DMS114 treated with DMSO at 0.1 percent for 48 hours (cell line): ENCODE measurements around the gene SPINK8.
"Not testable (repeated sequence)": the region's sequence is repeated elsewhere in the genome, so short reads cannot be mapped to it uniquely, and the experiment has no call there.

Experiments
- DNase-seq: peaks from one replicate; lab custom pipeline; 2025; ENCODE audit not compliant: unreplicated experiment; lab: John Stamatoyannopoulos, UW

SPINK8 gene

DNA sequence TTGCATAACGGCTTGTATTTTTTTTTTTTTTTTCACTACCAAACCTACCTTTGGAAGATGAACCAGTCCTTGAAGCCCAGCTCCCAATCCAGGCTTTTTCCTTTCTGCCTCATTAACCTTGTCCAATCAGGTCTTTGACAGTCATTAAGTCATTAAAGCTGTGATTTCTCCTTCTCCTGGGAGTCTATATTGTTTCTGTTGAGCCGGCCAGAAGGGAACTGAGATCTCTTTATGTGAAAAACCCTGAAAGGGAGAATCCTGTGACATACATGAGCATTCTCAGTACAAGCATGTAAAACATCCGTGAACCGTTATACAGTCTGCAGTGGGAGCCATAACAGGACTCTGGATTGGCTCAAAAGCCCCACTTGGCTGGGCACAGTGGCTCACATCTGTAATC, 52.6 kb downstream of the SPINK8 start:
- no peak for DNase-seq

DNA sequence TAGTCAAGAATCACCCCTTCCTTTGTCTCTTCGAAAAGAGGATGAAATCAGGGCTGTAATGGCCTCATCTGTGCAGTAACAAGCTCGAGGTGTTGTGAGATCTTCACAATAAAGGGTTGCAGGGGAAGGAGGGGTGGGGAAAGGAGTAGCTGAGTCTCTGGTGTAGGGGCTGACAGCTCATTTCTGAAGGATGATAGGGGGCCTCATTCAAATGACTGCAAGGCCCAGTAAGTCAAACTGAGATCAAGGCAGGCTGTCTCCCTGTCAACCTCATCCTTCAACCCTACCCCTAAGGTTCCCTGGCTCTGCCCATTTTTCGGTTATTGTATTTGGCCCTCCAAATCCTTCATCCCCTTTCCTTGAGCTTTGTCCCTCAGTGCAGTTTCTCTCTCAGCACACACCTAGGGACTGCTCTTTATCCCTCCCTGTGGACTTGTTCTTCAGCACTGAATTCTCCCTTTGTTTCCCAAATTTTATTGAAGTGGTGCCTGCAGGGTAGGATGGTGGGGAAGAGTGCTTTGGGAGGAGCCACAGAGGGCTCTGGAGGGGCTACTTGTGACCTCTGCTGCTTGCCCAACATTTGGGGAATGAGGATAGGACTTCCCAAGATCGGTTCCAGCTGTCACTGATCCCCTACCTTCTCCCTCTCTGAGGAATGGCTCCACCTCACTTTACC, 54.4 kb downstream of the SPINK8 start:
- no peak for DNase-seq

DNA sequence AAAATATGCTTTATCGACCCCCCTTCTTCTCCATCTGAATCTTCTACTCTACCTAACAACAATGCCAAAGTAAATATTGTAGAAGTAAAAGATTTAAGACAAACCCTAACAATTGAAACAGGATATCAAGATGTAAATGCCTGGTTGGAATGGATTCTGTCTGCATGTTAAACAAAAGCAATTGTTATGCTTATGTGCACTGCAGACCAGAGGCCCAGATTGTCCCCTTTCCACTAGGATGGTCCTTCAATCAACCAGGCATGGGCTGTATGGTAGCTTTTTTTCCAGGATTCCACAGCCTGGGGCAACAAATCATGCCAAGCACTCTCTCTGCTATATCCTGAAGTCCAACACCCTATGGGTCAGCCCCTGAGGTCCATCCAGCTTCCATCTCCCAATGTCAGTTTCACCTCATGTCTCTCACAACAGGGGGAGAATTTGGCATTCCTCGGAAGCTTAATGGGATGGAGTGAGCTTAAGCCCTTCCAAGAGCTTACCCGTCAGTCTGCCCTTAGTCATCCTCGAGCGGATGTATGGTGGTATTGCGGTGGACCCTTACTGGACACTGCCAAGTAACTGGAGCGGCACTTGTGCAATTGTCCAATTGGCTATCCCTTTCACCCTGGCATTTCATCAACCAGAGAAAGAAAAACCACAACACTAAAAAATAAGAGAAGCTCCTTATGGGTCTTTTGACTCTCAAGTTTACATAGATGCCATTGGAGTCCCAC, 56.4 kb downstream of the SPINK8 start:
- no peak for DNase-seq

DNA sequence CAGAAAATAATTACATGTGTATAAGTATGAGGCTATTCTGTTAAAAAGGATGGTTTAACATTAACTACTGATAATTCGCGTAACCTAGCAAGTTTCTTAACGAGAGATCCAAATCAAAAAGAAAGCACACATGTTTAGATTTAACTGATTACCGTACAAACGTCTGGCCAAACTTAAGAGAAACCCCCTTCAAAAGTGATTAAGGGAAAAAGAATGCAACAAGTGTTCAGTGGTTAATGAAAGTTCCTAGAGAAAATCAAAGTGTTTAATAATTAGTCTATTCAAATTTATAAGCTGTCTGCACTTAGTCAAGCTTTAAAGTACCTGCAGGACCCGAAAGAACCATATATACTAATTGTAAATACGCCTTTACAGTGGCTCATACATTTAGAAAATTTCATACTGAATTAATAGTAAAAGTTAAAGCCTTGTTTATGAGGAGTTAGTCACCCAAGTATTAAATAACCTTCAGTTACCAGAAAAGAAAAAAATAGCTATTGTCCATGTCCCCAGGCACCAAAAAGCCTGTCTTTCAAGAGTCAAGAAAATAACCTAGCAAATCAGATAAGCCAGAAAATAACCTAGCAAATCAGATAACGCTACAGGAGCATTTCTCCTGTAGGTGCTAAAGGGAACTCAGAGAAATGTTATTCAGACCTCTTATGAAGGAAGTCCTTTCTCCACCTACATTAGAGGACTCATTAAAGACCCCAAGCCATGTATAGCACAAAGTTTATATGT, 58.0 kb downstream of the SPINK8 start:
- DNase-seq, result no peak

DNA sequence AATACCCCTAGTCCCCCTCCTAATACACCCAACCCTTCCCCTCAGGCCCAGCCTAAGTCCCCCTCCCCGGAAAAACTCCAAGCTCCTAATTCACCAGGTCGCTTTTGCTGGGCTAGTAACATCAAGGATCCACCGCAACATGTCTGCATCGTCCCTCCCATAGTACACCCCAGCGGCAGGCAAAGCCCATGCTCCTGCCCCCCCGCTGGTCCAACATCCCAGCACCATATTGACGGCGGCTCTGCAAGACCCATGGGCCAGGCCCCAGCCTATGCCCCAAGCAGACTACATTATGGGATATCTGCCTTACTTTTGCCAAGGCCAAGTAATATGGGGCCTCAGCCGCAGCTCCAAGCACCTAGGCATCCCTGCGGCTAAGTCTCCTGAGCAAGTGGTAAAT, 59.0 kb downstream of the SPINK8 start:
- no peak for DNase-seq

DNA sequence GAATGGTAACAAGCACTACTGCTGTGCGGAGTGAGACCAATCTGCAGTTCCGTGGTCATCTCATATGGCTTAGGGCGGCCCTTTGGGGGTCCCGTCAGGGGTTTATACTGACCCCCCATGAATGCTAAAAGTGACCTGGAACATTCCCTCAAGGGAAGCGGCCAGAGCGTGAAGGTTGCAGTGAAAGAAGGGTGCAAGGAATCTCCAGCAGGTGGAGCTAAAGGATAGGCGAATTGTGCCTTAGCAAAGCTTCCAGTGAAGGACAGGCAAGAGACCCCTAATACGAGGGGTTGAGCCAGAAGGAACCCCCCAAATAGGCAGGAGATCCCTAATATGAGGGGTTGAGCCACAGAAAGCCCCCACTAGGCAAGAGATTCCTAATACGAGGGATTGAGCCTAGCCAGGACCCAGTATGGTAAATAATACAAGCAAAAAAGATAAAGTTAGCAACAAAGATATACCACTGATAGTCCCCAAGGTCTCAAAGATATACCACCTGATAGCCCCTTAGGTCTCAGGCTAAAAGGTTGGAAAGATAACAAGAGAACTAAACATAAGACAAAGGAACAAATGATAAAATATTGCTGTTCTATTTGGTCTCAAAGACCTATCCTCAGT, 59.8 kb downstream of the SPINK8 start:
- peak; percentile 68 for DNase-seq

DNA sequence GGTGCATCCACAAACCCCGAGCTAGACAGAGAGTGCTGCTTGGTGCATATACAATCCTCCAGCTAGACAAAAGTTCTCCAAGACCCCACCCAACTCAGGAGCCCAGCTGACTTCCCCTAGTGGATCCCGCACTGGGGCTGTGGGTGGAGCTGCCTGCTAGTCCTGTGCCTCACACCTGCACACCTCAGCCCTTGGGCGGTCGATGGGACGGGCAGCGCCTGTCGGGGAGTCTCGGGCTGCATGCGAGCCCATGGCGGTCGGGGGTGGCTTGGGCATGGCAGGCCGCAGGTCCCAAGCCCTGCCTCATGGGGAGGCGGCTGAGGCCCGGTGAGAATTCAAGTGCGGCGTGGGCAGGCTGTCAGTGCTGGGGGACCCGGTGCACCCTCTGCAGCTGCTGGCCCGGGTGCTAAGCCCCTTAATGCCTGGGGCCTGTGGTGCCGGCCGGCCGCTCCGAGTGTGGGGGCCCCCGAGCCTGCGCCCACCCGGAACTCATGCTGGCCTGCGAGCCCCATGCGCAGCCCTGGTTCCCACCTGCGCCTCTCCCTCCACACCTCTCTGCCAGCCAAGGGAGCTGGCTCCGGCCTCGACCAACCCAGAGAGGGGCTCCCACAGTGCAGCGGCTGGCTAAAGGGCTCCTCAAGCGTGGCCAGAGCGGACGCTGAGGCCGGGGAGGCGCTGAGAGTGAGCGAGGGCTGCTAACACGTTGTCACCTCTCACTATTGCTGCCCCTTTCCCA, 61.5 kb downstream of the SPINK8 start:
- DNase-seq, result no peak

DNA sequence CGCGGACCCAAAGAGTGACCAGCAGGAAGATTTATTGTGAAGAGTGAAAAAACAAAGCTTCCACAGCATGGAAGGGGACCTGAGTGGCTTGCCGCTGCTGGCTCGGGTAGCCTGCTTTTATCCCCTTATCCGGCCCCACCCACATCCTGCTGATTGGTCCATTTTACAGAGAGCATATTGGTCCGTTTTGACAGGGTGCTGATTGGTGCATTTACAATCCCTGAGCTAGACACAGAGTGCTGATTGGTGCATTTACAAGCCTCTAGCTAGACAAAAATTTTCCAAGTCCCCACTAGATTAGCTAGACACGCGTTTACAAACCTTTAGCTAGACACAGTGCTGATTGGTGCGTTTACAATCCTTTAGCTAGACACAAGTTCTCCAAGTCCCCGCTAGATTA, 62.2 kb downstream of the SPINK8 start:
- DNase-seq, result not testable (repeated sequence)

DNA sequence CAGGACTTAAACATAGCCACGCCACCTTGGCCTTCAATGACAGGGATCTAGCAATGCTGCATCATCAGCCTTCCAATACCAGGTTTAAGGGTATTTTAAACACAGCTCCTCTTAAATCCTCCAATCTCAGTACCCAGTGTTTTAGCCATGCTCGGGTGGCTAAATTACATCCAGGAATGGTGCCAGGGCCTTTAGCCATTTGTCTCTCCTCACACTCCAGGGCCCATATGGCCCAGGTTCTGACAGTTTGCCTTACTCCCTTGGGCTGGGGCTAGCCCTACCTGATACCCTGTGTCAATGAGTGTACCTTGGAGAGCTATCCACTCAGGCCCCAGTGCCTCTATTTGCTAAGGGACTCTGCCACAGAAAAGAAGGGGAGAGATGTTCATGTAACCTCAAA, 63.2 kb downstream of the SPINK8 start:
- no peak for DNase-seq

DNA sequence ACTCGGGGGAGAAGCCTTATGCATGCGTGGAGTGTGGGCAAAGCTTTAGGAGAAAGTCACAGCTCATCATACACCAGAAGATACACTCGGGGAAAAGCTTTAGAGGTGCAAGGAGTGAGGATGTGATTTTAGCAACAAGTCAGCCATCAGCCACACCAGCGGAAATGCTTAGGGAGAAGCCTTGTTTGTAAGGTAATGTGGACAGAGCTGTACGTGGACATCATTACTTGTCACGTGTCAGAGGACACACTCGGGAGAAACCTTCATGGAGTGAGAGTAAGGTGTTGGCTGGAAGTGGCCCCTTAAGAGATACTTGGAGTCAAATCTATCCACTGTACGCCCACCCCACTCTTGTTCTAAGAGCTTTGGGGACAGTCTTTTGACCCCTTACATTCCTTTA, 63.9 kb downstream of the SPINK8 start:
- no peak for DNase-seq

DNA sequence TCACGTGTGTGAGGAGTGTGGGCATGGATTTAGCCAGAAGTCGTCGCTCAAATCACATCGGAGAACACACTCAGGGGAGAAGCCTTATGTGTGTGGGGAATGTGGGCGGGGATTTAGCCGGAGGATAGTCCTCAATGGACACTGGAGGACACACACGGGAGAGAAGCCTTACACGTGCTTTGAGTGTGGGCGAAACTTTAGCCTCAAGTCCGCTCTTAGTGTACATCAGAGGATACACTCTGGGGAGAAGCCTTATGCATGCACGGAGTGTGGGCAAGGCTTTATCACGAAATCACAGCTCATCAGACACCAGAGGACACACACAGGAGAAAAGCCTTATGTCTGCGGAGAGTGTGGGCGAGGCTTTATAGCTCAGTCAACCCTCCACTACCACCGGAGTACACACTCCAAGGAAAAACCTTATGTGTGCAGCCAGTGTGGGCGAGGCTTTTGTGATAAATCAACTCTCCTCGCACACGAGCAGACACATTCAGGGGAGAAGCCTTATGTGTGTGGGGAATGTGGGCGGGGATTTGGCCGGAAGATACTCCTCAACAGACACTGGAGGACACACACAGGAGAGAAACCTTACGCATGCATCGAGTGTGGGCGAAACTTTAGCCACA, 64.4 kb downstream of the SPINK8 start:
- DNase-seq, result no peak

DNA sequence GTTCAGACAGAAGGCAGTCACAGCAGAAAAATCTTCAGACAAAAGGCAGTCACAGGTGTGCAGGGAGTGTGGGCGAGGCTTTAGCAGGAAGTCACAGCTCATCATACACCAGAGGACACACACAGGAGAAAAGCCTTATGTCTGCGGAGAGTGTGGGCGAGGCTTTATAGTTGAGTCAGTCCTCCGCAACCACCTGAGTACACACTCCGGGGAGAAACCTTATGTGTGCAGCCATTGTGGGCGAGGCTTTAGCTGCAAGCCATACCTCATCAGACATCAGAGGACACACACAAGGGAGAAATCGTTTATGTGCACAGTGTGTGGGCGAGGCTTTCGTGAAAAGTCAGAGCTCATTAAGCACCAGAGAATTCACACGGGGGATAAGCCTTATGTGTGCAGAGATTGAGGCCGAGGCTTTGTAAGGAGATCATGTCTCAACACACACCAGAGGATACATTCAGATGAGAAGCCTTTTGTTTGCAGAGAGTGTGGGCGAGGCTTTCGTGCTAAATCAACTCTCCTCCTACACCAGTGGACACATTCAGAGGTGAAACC, 65.0 kb downstream of the SPINK8 start:
- no peak for DNase-seq

DNA sequence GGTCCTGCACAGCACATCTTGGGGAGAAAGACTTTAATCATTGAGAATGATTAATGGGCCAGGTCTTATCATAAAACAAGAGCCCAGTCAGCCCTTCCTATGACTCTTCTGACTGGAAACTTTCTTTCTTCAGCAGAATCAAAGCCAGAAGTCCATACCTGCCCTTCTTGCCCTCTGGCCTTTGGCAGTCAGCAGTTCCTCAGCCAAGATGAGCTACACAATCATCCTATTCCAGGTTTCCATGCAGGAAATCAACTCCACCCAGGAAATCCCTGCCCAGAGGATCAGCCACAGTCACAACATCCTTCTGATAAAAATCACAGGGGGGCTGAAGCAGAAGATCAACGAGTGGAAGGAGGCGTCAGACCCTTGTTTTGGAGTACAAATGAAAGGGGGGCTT, 65.7 kb downstream of the SPINK8 start:
- no peak for DNase-seq

DNA sequence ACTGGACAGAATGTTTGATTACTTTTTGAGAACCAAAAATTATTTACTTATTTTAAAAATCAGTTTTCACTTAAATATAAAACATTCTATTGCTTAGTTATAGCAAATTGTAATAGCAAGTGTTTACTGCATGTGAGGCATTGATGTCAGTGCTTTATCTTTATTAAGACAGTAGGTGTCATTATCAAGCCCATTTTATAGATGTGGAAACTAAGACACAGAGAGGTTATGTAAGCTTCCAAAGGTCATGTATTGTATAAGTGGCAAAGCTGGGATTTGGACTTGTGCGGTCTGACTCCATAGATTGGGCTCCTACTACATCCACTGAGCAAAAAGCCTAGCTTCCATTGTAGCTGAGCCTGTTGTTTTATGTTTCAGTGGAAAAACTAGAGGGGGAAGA, 74.9 kb downstream of the SPINK8 start:
- no peak for DNase-seq
